Adrenal gland (tissue), 12 donors: ENCODE results near the gene HTR2C. TPM values are rescaled to one million over a fixed set of nuclear protein-coding genes. Genes with fewer than 3 reads are reported as not detected.
A peak's percentile ranks its signal among the peaks of the same experiment; 100 is the strongest.

Experiments used
- DNase-seq, 7 donors: peaks; one replicate each; pipeline ENCODE4 v3.0.0-alpha.2; 2019 to 2020
- H3K27ac ChIP-seq, 5 donors: fragments of 200-600 bp; sonication (generic) in 4 of 5; 1 replicate in 3 of 5; 2 replicates in 2 of 5; pipeline versions ENCODE4 v1.5.1 to v1.8.0; 2016 to 2020; ENCODE audit warnings: mild to moderate bottlenecking in 1 of 5
- H3K27me3 ChIP-seq: fragments of 200-600 bp; 2 replicates; pipeline ENCODE4 v1.8.0; 2021
- H3K36me3 ChIP-seq, 2 donors: fragments of 200-600 bp; replicated peaks in 1 of 2; 1 replicate in 1 of 2; 2 replicates in 1 of 2; pipeline versions ENCODE4 v1.5.1 to v1.8.0; 2018 to 2022
- H3K4me1 ChIP-seq, 2 donors: fragments of 200-600 bp; replicated peaks in 1 of 2; 1 replicate in 1 of 2; 2 replicates in 1 of 2; pipeline versions ENCODE4 v1.5.1 to v1.8.0; 2018 to 2021
- H3K4me3 ChIP-seq, 4 donors: fragments of 200-600 bp; sonication (generic) in 3 of 4; one replicate each; pipeline ENCODE4 v1.5.1; 2016 to 2018
- H3K9me3 ChIP-seq, 3 donors: fragments of 200-600 bp; sonication (generic) in 1 of 3; replicated peaks in 1 of 3; 1 replicate in 2 of 3; 2 replicates in 1 of 3; pipeline versions ENCODE4 v1.5.1 to v1.8.0; 2016 to 2021
- POLR2A ChIP-seq, 2 donors: fragments of 450-650 bp; IDR thresholded peaks; one replicate each; pipeline ENCODE4 v1.6.1; 2017; ENCODE audit warnings: antibody characterized with exemption in 2 of 2, mild to moderate bottlenecking in 2 of 2, moderate library complexity in 1 of 2
- WGBS, 4 donors: extraction: QIAGEN DNeasy Blood & Tissue Kit in 2 of 4; methylation state at CpG; one replicate each; pipeline versions ENCODE4 v1.1.5 to v1.1.7; 2013 to 2017; 5-methylcytosine and 5-hydroxymethylcytosine counted together
- intact Hi-C, 2 donors: fragments of 100-400 bp; cut with DNase I; formaldehyde crosslinking; loops; one replicate each; pipeline versions ENCODE4 v1.14.1 to v1.15.0; 2022 to 2023
- polyA plus RNA-seq, 3 donors: library from polyadenylated mRNA; stranded (reverse); fragments of 200-250 nt in 2 of 3; fragments of 350-450 nt in 1 of 3; fragmentation: Illumina TruSeq in 1 of 3; extraction: RNeasy Lipid Tissue Mini Kit (QIAGEN cat#74804) in 1 of 3; gene quantifications; one replicate each; pipeline ENCODE4 v1.2.3, GENCODE V29; 2013 to 2014
- total RNA-seq, 9 donors: library from RNA; depleted of rRNA in 4 of 9; stranded (reverse); fragments of >200 nt in 4 of 9; fragments of 120-200 nt in 1 of 9; fragmentation: NEBNext Ultra II Directional in 1 of 9; extraction: Animal tissue kit (Norgen Biotek cat#: 25700) in 1 of 9; gene quantifications; one replicate each; pipeline versions ENCODE4 v1.1.0 to v1.2.4, GENCODE V29; 2013 to 2023
- TF ChIP-seq, protein P1 (sequence below), 6 experiments: fragments of 450-650 bp in 4 of 6; fragments of 200-600 bp in 2 of 6; sonication (generic) in 1 of 6; IDR thresholded peaks; 1 replicate in 5 of 6; 2 replicates in 1 of 6; pipeline versions ENCODE4 v1.5.1 to v1.8.0; 2016 to 2021; ENCODE audit warnings: antibody characterized with exemption in 6 of 6, mild to moderate bottlenecking in 2 of 6, moderate library complexity in 1 of 6
- donor health status: healthy with polysubstance abuse.
- donor health status: Bipolar disorder and iron deficiency.
- donor health status: DM: yes; HTN: yes; CAD: no.
- donor health status: DM: no; HTN: no; CAD: no.
- donor health status: DM: no; HTN: no; CAD: no.
- donor health status: DM: yes; HTN: yes; CAD: no.

Gene HTR2C
- total and polyA plus RNA-seq, 12 donors: 0.06 TPM; not detected in 11

DNA sequence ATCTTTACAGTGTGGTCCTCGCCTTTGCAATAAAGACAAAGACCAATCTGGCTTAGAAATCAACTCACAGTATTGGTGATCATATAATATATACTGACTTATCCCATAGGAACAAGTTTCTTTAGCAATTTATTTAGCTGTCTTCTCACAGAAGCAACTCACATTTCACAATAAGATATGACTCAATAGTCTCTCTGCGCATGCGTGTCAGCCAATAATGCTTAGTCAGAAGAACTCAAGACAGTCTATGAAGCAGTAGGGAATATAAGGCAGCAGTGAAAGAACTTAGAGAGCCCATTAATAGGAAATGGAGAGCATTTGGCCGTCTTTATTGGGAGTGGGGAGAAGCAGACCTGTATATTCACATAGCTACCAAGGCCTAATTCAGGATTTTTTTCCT is 216.8 kb downstream of the HTR2C start:
- 71 to 86% (median 80%) methylated on average over 4 of the region's 4 CpGs for WGBS, 4 donors

DNA sequence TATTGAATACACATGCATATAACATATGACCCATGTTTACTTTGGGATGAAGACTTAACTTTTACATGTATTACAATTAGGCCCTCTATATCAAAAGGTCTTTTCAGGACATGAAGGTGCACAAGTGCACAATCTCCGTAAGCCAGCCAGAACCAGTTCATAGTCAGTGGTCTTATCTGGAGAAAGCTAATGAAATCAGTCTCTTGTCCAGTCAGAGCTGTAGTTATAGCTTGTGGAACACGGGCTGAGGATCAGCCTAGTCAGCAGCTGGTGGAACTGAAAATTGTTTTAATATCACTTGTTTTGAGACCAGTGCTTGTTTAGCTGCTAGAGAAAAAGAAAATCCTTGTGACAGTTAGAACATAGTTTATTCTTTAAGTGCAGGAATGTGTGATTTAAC is 235.6 kb downstream of the HTR2C start:
- 50 to 62% (median 57%) methylated on average over 2 of the region's 2 CpGs for WGBS, 4 donors
- H3K9me3 ChIP-seq: no peaks in the 10 kb centered on the region
- H3K36me3 ChIP-seq: no peaks in the 10 kb centered on the region
- no peaks in the 10 kb centered on the region for H3K27me3 ChIP-seq
- intact Hi-C loops: no loop called here
- no peak for DNase-seq
- TF ChIP-seq POLR2A (IDR thresholded peaks at IDR 0.05): no peak
- TF ChIP-seq, protein P1, sequence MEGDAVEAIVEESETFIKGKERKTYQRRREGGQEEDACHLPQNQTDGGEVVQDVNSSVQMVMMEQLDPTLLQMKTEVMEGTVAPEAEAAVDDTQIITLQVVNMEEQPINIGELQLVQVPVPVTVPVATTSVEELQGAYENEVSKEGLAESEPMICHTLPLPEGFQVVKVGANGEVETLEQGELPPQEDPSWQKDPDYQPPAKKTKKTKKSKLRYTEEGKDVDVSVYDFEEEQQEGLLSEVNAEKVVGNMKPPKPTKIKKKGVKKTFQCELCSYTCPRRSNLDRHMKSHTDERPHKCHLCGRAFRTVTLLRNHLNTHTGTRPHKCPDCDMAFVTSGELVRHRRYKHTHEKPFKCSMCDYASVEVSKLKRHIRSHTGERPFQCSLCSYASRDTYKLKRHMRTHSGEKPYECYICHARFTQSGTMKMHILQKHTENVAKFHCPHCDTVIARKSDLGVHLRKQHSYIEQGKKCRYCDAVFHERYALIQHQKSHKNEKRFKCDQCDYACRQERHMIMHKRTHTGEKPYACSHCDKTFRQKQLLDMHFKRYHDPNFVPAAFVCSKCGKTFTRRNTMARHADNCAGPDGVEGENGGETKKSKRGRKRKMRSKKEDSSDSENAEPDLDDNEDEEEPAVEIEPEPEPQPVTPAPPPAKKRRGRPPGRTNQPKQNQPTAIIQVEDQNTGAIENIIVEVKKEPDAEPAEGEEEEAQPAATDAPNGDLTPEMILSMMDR (IDR thresholded peaks at IDR 0.05): no peak
- H3K4me1 ChIP-seq: no peaks in the 10 kb centered on the region
- no peak overlapping the region for H3K27ac ChIP-seq
- H3K4me3 ChIP-seq: no peak overlapping the region

More for the DNA sequence above, 216.8 kb downstream of the HTR2C start:
- H3K4me3 ChIP-seq: no peak overlapping the region
- no peak overlapping the region for H3K27ac ChIP-seq
- no peaks in the 10 kb centered on the region for H3K9me3 ChIP-seq
- intact Hi-C loops: no loop called here
- peak in 1 of 7 donors; percentile 1 for DNase-seq
- no peaks in the 10 kb centered on the region for H3K4me1 ChIP-seq
- TF ChIP-seq POLR2A (IDR thresholded peaks at IDR 0.05): no peak
- TF ChIP-seq, protein P1 (IDR thresholded peaks at IDR 0.05): no peak
- peaks cover 15% of the 10 kb centered on the region for H3K27me3 ChIP-seq
- H3K36me3 ChIP-seq: no peaks in the 10 kb centered on the region

GRCh38 chrX:114841051-114841450 is 257.2 kb downstream of the HTR2C start:
- intact Hi-C loops: no loop called here
- no peaks in the 10 kb centered on the region for H3K9me3 ChIP-seq
- no peak overlapping the region for H3K27ac ChIP-seq
- no peaks in the 10 kb centered on the region for H3K36me3 ChIP-seq
- 68 to 88% (median 80%) methylated on average over 1 of the region's 1 CpG for WGBS, 4 donors
- DNase-seq: no peak
- no peak overlapping the region for H3K4me3 ChIP-seq
- H3K4me1 ChIP-seq: no peaks in the 10 kb centered on the region
- TF ChIP-seq, protein P1 (IDR thresholded peaks at IDR 0.05): no peak
- no peak for TF ChIP-seq POLR2A (IDR thresholded peaks at IDR 0.05)
- H3K27me3 ChIP-seq: peaks cover 13% of the 10 kb centered on the region

DNA sequence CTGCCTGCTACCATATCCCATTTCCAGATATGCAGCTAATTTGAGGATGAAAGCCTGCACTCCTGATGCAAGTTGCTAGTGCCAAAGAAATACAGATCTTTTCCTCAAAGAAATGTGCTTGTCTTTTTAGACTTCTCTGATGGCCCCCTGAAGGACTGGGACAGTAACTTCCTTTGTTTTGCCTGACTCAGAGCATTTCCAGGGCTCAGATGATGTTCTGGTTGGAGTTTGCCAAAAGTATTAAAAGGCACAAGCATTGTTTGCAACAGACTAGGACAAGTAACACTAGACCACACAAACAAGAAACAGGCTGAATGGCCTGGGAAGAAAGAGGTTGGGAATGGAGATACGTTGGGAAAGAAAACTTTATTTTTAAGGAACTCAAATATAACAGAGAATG is 258.3 kb downstream of the HTR2C start:
- intact Hi-C loops: no loop called here
- TF ChIP-seq, protein P1 (IDR thresholded peaks at IDR 0.05): no peak
- TF ChIP-seq POLR2A (IDR thresholded peaks at IDR 0.05): no peak
- 15 to 64% (median 49%) methylated on average over 1 of the region's 1 CpG for WGBS, 4 donors

More for the DNA sequence above, 258.3 kb downstream of the HTR2C start:
- H3K9me3 ChIP-seq: no peaks in the 10 kb centered on the region
- H3K27me3 ChIP-seq: peaks cover 13% of the 10 kb centered on the region
- H3K4me1 ChIP-seq: no peaks in the 10 kb centered on the region
- no peak for DNase-seq
- H3K36me3 ChIP-seq: no peaks in the 10 kb centered on the region
- no peak overlapping the region for H3K4me3 ChIP-seq
- H3K27ac ChIP-seq: no peak overlapping the region
